H1 (cell line): Measurements from ENCODE around the gene C2CD2L. TPM values are rescaled to one million over a fixed set of nuclear protein-coding genes. Genes with fewer than 3 reads are reported as not detected.

Experiments
- CTCF ChIA-PET: fragments of 300-600 bp; sonication (Branson Sonifier 250); formaldehyde crosslinking; loops from one replicate; lab custom pipeline; 2021; ENCODE audit not compliant: partially characterized antibody; lab: Charles Lee
- POLR2A ChIA-PET: fragments of 300-600 bp; sonication (Branson Sonifier 250); formaldehyde crosslinking; loops from one replicate; lab custom pipeline; 2021; ENCODE audit warnings: inconsistent platforms; ENCODE audit not compliant: partially characterized antibody; lab: Charles Lee
- DNase-seq, 2 experiments: peaks; one replicate each; pipeline versions ENCODE4 v3.0.0 to v3.0.0-alpha.2; 2010 to 2022; ENCODE audit warnings: low spot score in 2 of 2, low read depth in 1 of 2, mixed read lengths in 1 of 2
- FAIRE-seq: peaks from 2 replicates; lab custom pipeline; 2011; peaks lifted over from hg19 to GRCh38; lab: Jason Lieb, UNC
- H2AFZ ChIP-seq: 2 replicates; pipeline ENCODE4 v1.8.1; 2012; ENCODE audit warnings: low read length, inconsistent platforms
- H2AK5ac ChIP-seq: 2 replicates; pipeline ENCODE4 v1.6.1; 2013; ENCODE audit warnings: low read depth, low read length
- H2BK120ac ChIP-seq: replicated peaks from 2 replicates; pipeline ENCODE3; 2013; ENCODE audit warnings: low read depth, low read length, inconsistent platforms
- H2BK12ac ChIP-seq: 2 replicates; pipeline ENCODE4 v1.6.1; 2013; ENCODE audit warnings: low read depth, low read length
- H2BK15ac ChIP-seq: 2 replicates; pipeline ENCODE4 v1.6.1; 2013; ENCODE audit warnings: low read length
- H2BK20ac ChIP-seq: 2 replicates; pipeline ENCODE4 v1.6.1; 2013; ENCODE audit warnings: low read length
- H2BK5ac ChIP-seq: 2 replicates; pipeline ENCODE4 v1.6.1; 2013; ENCODE audit warnings: low read depth, low read length
- H3K14ac ChIP-seq: 2 replicates; pipeline ENCODE4 v1.6.1; 2013; ENCODE audit warnings: inconsistent platforms; ENCODE audit not compliant: insufficient read length
- H3K18ac ChIP-seq: 2 replicates; pipeline ENCODE4 v1.6.1; 2013; ENCODE audit warnings: low read length; ENCODE audit errors: extremely low read depth
- H3K23ac ChIP-seq: 2 replicates; pipeline ENCODE4 v1.6.1; 2013; ENCODE audit warnings: inconsistent platforms; ENCODE audit not compliant: insufficient read length
- H3K23me2 ChIP-seq: 2 replicates; pipeline ENCODE4 v1.6.1; 2013; ENCODE audit warnings: low read depth, low read length
- H3K27ac ChIP-seq: 2 replicates; pipeline ENCODE4 v1.6.1; 2011; ENCODE audit warnings: low read depth, low read length, inconsistent platforms
- H3K27me3 ChIP-seq, 4 experiments: replicated peaks in 1 of 4; 1 replicate in 1 of 4; 2 replicates in 3 of 4; pipeline versions ENCODE4 v1.6.1 to v1.8.1; 2011 to 2013; ENCODE audit warnings: low read length in 3 of 4, mild to moderate bottlenecking in 3 of 4, inconsistent platforms in 2 of 4, mixed read lengths in 2 of 4, moderate library complexity in 1 of 4; ENCODE audit not compliant: control insufficient read depth in 3 of 4, insufficient read depth in 3 of 4; ENCODE audit errors: extremely low read depth in 1 of 4
- H3K36me3 ChIP-seq, 4 experiments: 2 replicates each; pipeline versions ENCODE4 v1.6.1 to v1.8.1; 2011 to 2013; ENCODE audit warnings: mild to moderate bottlenecking in 4 of 4, low read length in 3 of 4, moderate library complexity in 2 of 4, control low read depth in 1 of 4, inconsistent platforms in 1 of 4; ENCODE audit not compliant: insufficient read depth in 4 of 4, control insufficient read depth in 2 of 4
- H3K4ac ChIP-seq: replicated peaks from 2 replicates; pipeline ENCODE3; 2013; ENCODE audit warnings: low read length, low read depth, mixed read lengths, inconsistent platforms; ENCODE audit not compliant: insufficient read length
- H3K4me1 ChIP-seq, 4 experiments: replicated peaks in 1 of 4; 1 replicate in 1 of 4; 2 replicates in 3 of 4; pipeline versions ENCODE4 v1.6.1 to v1.8.1; 2011 to 2013; ENCODE audit warnings: low read length in 3 of 4, inconsistent platforms in 2 of 4, mixed read lengths in 1 of 4; ENCODE audit not compliant: insufficient read depth in 4 of 4, control insufficient read depth in 3 of 4
- H3K4me2 ChIP-seq, 2 experiments: 2 replicates each; pipeline versions ENCODE4 v1.6.1 to v1.8.1; 2011 to 2013; ENCODE audit warnings: low read depth in 2 of 2, low read length in 2 of 2, control low read depth in 1 of 2, inconsistent platforms in 1 of 2, mild to moderate bottlenecking in 1 of 2; ENCODE audit not compliant: insufficient read depth in 1 of 2
- H3K4me3 ChIP-seq, 4 experiments: fragments of 200-600, 300-600 bp in 1 of 4; sonication (generic), shearing (Covaris generic), sonication (Bioruptor Twin) in 1 of 4; 2 replicates each; pipeline versions ENCODE4 v1.5.1 to v1.8.1; 2011 to 2016; ENCODE audit warnings: low read length in 4 of 4, low read depth in 3 of 4, control low read depth in 2 of 4, inconsistent platforms in 2 of 4, mild to moderate bottlenecking in 2 of 4, mixed read lengths in 1 of 4, moderate library complexity in 1 of 4; ENCODE audit not compliant: insufficient read depth in 2 of 4; ENCODE audit errors: extremely low read depth in 1 of 4
- H3K56ac ChIP-seq: replicated peaks from 2 replicates; pipeline ENCODE3; 2013; ENCODE audit warnings: low read depth, mild to moderate bottlenecking, mixed read lengths, low read length, inconsistent platforms; ENCODE audit not compliant: insufficient read length
- H3K79me1 ChIP-seq: 2 replicates; pipeline ENCODE4 v1.6.1; 2013; ENCODE audit warnings: low read depth, low read length, control low read depth
- H3K79me2 ChIP-seq, 2 experiments: 2 replicates each; pipeline versions ENCODE4 v1.6.1 to v1.8.1; 2012 to 2013; ENCODE audit warnings: low read length in 2 of 2, mild to moderate bottlenecking in 2 of 2, inconsistent platforms in 1 of 2; ENCODE audit not compliant: insufficient read depth in 2 of 2, control insufficient read depth in 1 of 2
- H3K9ac ChIP-seq, 4 experiments: replicated peaks in 1 of 4; 1 replicate in 1 of 4; 2 replicates in 3 of 4; pipeline versions ENCODE4 v1.6.1 to v1.8.1; 2011 to 2013; ENCODE audit warnings: low read depth in 3 of 4, low read length in 3 of 4, control low read depth in 2 of 4, mild to moderate bottlenecking in 2 of 4, moderate library complexity in 2 of 4, inconsistent platforms in 1 of 4; ENCODE audit errors: extremely low read depth in 1 of 4
- H3K9me3 ChIP-seq, 2 experiments: 2 replicates each; pipeline versions ENCODE4 v1.6.1 to v1.8.1; 2012 to 2013; ENCODE audit warnings: mild to moderate bottlenecking in 2 of 2, moderate library complexity in 2 of 2, control low read depth in 1 of 2, inconsistent platforms in 1 of 2, low read depth in 1 of 2, low read length in 1 of 2, mixed read lengths in 1 of 2; ENCODE audit not compliant: insufficient read depth in 2 of 2
- H4K20me1 ChIP-seq, 2 experiments: replicated peaks in 1 of 2; 2 replicates each; pipeline versions ENCODE3 to v1.8.1; 2011 to 2013; ENCODE audit warnings: inconsistent platforms in 2 of 2, low read length in 2 of 2, mild to moderate bottlenecking in 1 of 2; ENCODE audit not compliant: insufficient read depth in 2 of 2, control insufficient read depth in 1 of 2
- H4K5ac ChIP-seq: 2 replicates; pipeline ENCODE4 v1.6.1; 2013; ENCODE audit warnings: low read length, low read depth, mixed read lengths, inconsistent platforms; ENCODE audit not compliant: insufficient read length
- H4K8ac ChIP-seq: 2 replicates; pipeline ENCODE4 v1.8.0; 2013; ENCODE audit warnings: mild to moderate bottlenecking, moderate library complexity, low read length, inconsistent platforms; ENCODE audit not compliant: insufficient read depth; ENCODE audit errors: extremely low read depth
- H4K91ac ChIP-seq: replicated peaks from 2 replicates; pipeline ENCODE3; 2013; ENCODE audit warnings: low read length, mixed read lengths, inconsistent platforms; ENCODE audit not compliant: insufficient read length
- BCL11A ChIP-seq, 2 experiments: IDR thresholded peaks; one replicate each; pipeline ENCODE4 v1.6.1; 2011; ENCODE audit warnings: low read depth in 2 of 2, low read length in 2 of 2, mild to moderate bottlenecking in 2 of 2
- BRCA1 ChIP-seq: IDR thresholded peaks from 2 replicates; pipeline ENCODE4 v1.6.1; 2012; ENCODE audit warnings: low read depth, low read length, improper control_type of control experiment
- CBX8 ChIP-seq: fragments of 300-800, 300-1000 bp; sonication (generic); IDR thresholded peaks from 2 replicates; pipeline ENCODE4 v1.7.1; 2016; ENCODE audit warnings: low read depth, low read length, borderline replicate concordance
- CHD1 ChIP-seq: IDR thresholded peaks from 2 replicates; pipeline ENCODE4 v1.6.1; 2012; ENCODE audit warnings: low read depth, low read length, improper control_type of control experiment
- CHD2 ChIP-seq: IDR thresholded peaks from 2 replicates; pipeline ENCODE4 v1.6.1; 2012; ENCODE audit warnings: low read length, improper control_type of control experiment
- GTF2F1 ChIP-seq: IDR thresholded peaks from 2 replicates; pipeline ENCODE4 v1.6.1; 2012; ENCODE audit warnings: low read depth, low read length, improper control_type of control experiment, borderline replicate concordance
- HDAC2 ChIP-seq, 2 experiments: fragments of 300-600 bp in 1 of 2; sonication (generic) in 1 of 2; IDR thresholded peaks; 2 replicates each; pipeline ENCODE4 v1.6.1; 2011 to 2012; ENCODE audit warnings: low read depth in 2 of 2, low read length in 2 of 2, mild to moderate bottlenecking in 2 of 2, moderate library complexity in 2 of 2, borderline replicate concordance in 1 of 2, inconsistent platforms in 1 of 2
- KDM5A ChIP-seq: fragments of 200-600 bp; IDR thresholded peaks from 2 replicates; pipeline ENCODE4 v1.7.1; 2012; ENCODE audit warnings: mild to moderate bottlenecking, low read length, inconsistent platforms, mixed read lengths
- MAX ChIP-seq: IDR thresholded peaks from 2 replicates; pipeline ENCODE4 v1.6.1; 2012; ENCODE audit warnings: inconsistent platforms
- PHF8 ChIP-seq: fragments of 200-600 bp; sonication (generic); conservative IDR thresholded peaks from 2 replicates; pipeline ENCODE4 v1.7.1; 2012; ENCODE audit warnings: low read depth, mild to moderate bottlenecking, inconsistent platforms, low read length, moderate library complexity
- SIRT6 ChIP-seq: IDR thresholded peaks from one replicate; pipeline ENCODE4 v1.7.1; 2012; ENCODE audit warnings: low read length, inconsistent platforms
- YY1 ChIP-seq: IDR thresholded peaks from 2 replicates; pipeline ENCODE4 v1.6.1; 2011; ENCODE audit warnings: low read depth, mild to moderate bottlenecking, low read length
- WGBS, 2 experiments: shearing (Covaris generic) in 1 of 2; methylation state at CpG; one replicate each; pipeline versions ENCODE4 v1.1.6 to v1.1.7; 2013 to 2015; ENCODE audit warnings: low lambda C conversion rate in 2 of 2, mixed read lengths in 2 of 2, inconsistent platforms in 1 of 2, low coverage in 1 of 2, missing lambda C conversion rate in 1 of 2; ENCODE audit not compliant: insufficient replicate concordance in 2 of 2, insufficient coverage in 1 of 2, insufficient read length in 1 of 2; ENCODE audit errors: extremely low coverage in 1 of 2, missing lambda C conversion rate in 1 of 2; 5-methylcytosine and 5-hydroxymethylcytosine counted together
- polyA plus RNA-seq, 7 experiments: library from polyadenylated mRNA; depleted of rRNA in 3 of 7; stranded (reverse) in 5 of 7; unstranded in 2 of 7; fragments of >200 nt in 5 of 7; fragments of 200-250 nt in 2 of 7; gene quantifications; 1 replicate in 5 of 7; 2 replicates in 1 of 7; 4 replicates in 1 of 7; pipeline versions ENCODE4 v1.2.1 to v1.2.3, GENCODE V29; 2011 to 2013; ENCODE audit warnings: missing spikeins in 2 of 7, mixed read lengths in 2 of 7
- total RNA-seq: library from RNA; stranded (reverse); fragmentation: NEBNext Ultra II Directional; extraction: Animal tissue kit (Norgen Biotek cat#: 25700); gene quantifications from 2 replicates; pipeline ENCODE4 v1.2.1, GENCODE V29; 2021

The C2CD2L gene
- total and polyA plus RNA-seq, 2 of the 8 experiments (the other 6 are each of a cell fraction or from before 2014, with no cell fraction given), result 2.5 to 4.0 TPM

GRCh38 chr11:119112314-119113020, 5.3 kb downstream of the C2CD2L start:
- Histone ChIP-seq H3K14ac (no peak overlapping the region), H3K18ac (no peak overlapping the region), H3K4ac (no peak overlapping the region), H2BK15ac (no peak overlapping the region), H4K20me1 (peaks cover 0 to 4% of the 10 kb centered on the region in 2 experiments), H3K23me2 (peaks cover 5% of the 10 kb centered on the region; the same call in 1 of the 2 replicates), H4K8ac (no peak overlapping the region), H2AK5ac (no peak overlapping the region), H2BK12ac (no peak overlapping the region), H2BK5ac (no peak overlapping the region), H3K23ac (no peak overlapping the region), H2BK20ac (no peak overlapping the region), H3K27me3 (peaks cover 1 to 19% (median 14%) of the 10 kb centered on the region in 4 experiments), H3K79me2 (no peaks in the 10 kb centered on the region), H3K4me2 (no peak overlapping the region), H3K79me1 (no peaks in the 10 kb centered on the region; the same call in 1 of the 2 replicates), H3K27ac (no peak overlapping the region), H2AFZ (no peak overlapping the region), H2BK120ac (no peak overlapping the region), H4K91ac (no peak overlapping the region), H3K4me1 (peaks cover 0 to 9% (median 6%) of the 10 kb centered on the region in 4 experiments; a peak in 6 of 7 replicates), H3K36me3 (no peaks in the 10 kb centered on the region; a peak in 1 of 8 replicates), H3K9ac (no peak overlapping the region), H3K56ac (no peak overlapping the region), H3K4me3 (no peak overlapping the region), H3K9me3 (no peaks in the 10 kb centered on the region), H4K5ac (no peak overlapping the region)
- WGBS, 2 experiments, result 88% methylated on average over 11 of the region's 12 CpGs; no CpG with 5 or more reads in 1 of the 2 experiments
- ChIA-PET POLR2A (interaction anchor here (0.7 to 10.6 kb wide), 8 partner anchors 8 to 204 kb away, joined by 3 to 139 read pairs (median 4); partner anchors contain the start of genes CBL, DPAGT1, HINFP and MCAM), CTCF (interaction anchor here (0.6 to 5.4 kb wide), 7 partner anchors 10 to 211 kb away, joined by 3 to 25 read pairs (median 4); no protein-coding TSS in a partner anchor)
- no peak for FAIRE-seq
- DNase-seq, result no peak
- no peak for TF ChIP-seq GTF2F1
- no peak for TF ChIP-seq HDAC2 (IDR thresholded peaks at IDR 0.05; ENCODE audit: borderline replicate concordance in 1 of 2, low read depth in 2 of 2, low read length in 2 of 2)
- no peak for TF ChIP-seq YY1
- TF ChIP-seq KDM5A, result no peak
- no peak for TF ChIP-seq SIRT6
- no peak for TF ChIP-seq CBX8
- TF ChIP-seq PHF8, result no peak
- no peak for TF ChIP-seq CHD2
- TF ChIP-seq CHD1, result no peak
- no peak for TF ChIP-seq BRCA1
- no peak for TF ChIP-seq BCL11A (IDR thresholded peaks at IDR 0.05; ENCODE audit: low read depth in 2 of 2, low read length in 2 of 2)
- TF ChIP-seq MAX, result no peak
